Activated CD8-positive, alpha-beta memory T cell treated with anti-CD3 and anti-CD28 coated beads for 24 hours (primary cell): Measurements from ENCODE around the gene PYGO1.
"Not testable (repeated sequence)": the region's sequence is repeated elsewhere in the genome, so short reads cannot be mapped to it uniquely, and the experiment has no call there.

Source experiments
- DNase-seq: peaks from one replicate; pipeline ENCODE4 v3.0.0-alpha.2; 2020

The PYGO1 gene

DNA sequence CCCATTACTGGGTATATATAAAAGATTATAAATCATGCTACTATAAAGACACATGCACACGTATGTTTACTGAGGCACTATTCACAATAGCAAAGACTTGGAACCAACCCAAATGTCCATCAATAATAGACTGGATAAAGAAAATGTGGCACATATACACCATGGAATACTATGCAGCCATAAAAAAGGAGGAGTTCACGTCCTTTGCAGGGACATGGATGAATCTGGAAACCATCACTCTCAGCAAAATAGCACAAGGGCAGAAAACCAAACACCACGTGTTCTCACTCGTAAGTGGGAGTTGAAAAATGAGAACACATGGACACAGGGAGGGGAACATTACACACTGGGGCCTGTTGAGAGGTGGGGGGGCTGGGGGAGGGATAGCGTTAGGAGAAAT is 82.7 kb downstream of the PYGO1 start:
- DNase-seq: not testable (repeated sequence)

- no peak for DNase-seq
Measured at GRCh38 chr15:55499151-55499550, 89.0 kb downstream of the PYGO1 start.

GRCh38 chr15:55498109-55498938 is 89.8 kb downstream of the PYGO1 start:
- peak; percentile 87 for DNase-seq

- no peak for DNase-seq
Measured at GRCh38 chr15:55496716-55497115, 91.4 kb downstream of the PYGO1 start.

DNA sequence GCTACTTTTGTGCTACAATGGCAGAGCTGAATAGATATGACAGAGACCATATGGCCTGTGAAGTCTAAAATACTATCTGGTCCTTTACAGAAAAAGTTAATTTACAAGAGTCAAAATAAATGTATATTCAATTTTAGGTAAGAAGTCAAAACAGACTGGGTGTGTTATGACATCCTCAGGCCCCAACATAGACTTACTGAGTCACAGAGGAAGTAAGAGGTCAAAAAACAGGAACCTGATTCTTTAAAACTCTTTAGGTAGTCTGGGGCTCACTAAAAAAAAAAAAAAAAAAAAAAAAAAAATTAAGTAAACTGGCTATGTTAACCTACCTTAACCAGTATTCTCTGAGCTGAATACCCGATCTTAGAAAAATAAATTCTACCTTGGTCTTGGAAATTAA is 93.2 kb downstream of the PYGO1 start:
- no peak for DNase-seq

GRCh38 chr15:55488952-55489600 is 99.1 kb downstream of the PYGO1 start:
- DNase-seq: not testable (repeated sequence)
